ENCODE data around the gene ZBTB16. TPM values are rescaled to one million over a fixed set of nuclear protein-coding genes. Genes with fewer than 3 reads are reported as not detected.

The ZBTB16 gene
- total RNA-seq, 1 experiment from 2014 or later: 0.21 TPM

GRCh38 chr11:114123692-114124330 lies 64.3 kb downstream of the ZBTB16 start:
- H3K4me3 ChIP-seq (ENCODE audit: low read depth in 2 of 2, low read length in 2 of 2): no peak overlapping the region
- peaks cover 26% of the 10 kb centered on the region for H3K27me3 ChIP-seq (ENCODE audit: control insufficient read depth, insufficient read depth, low read length)
- no peaks in the 10 kb centered on the region for H3K36me3 ChIP-seq (ENCODE audit: control insufficient read depth, insufficient read depth, low read length)
- no peaks in the 10 kb centered on the region for H3K9me3 ChIP-seq (ENCODE audit: control insufficient read depth, insufficient read depth, low read depth, low read length)
- in situ Hi-C loops (cut with HindIII; ENCODE audit: low pct_unique_long_range_greater_than_20kb, low sequenced_read_pairs) (no loop called here), intact Hi-C loops (cut with micrococcal nuclease; ENCODE audit: unreplicated experiment) (no loop called here)
- no peak overlapping the region for H3K27ac ChIP-seq (ENCODE audit: low read length)
- ChIA-PET CTCF (no interaction called here), POLR2A (no interaction called here)
- no TSS peak for BruUV-seq (replicated peaks)
- TF ChIP-seq REST (IDR thresholded peaks at IDR 0.05; ENCODE audit: insufficient read depth in 1 of 2, low read depth in 2 of 2, low read length in 1 of 2) (no peak), CTCF (IDR thresholded peaks at IDR 0.05) (no peak), POLR2AphosphoS5 (IDR thresholded peaks at IDR 0.05; ENCODE audit: low read depth, low read length) (no peak), TCF7L2 (IDR thresholded peaks at IDR 0.05; ENCODE audit: low read depth, low read length) (no peak), SIN3A (IDR thresholded peaks at IDR 0.05; ENCODE audit: borderline replicate concordance, insufficient read depth, low read depth, low read length) (no peak)
- DNase-seq (ENCODE audit: low read depth, low spot score) (no peak), ATAC-seq (no peak)
- no peaks in the 10 kb centered on the region for H3K4me1 ChIP-seq (ENCODE audit: control insufficient read depth, insufficient read depth, low read length)

GRCh38 chr11:114124601-114125144 lies 65.2 kb downstream of the ZBTB16 start:
- H3K4me1 ChIP-seq (ENCODE audit: control insufficient read depth, insufficient read depth, low read length): no peaks in the 10 kb centered on the region
- no peaks in the 10 kb centered on the region for H3K36me3 ChIP-seq (ENCODE audit: control insufficient read depth, insufficient read depth, low read length)
- intact Hi-C loops (cut with micrococcal nuclease; ENCODE audit: unreplicated experiment): no loop called here
- H3K4me3 ChIP-seq (ENCODE audit: low read depth in 2 of 2, low read length in 2 of 2): no peak overlapping the region
- ATAC-seq (no peak), DNase-seq (ENCODE audit: low read depth, low spot score) (no peak)
- BruUV-seq (replicated peaks): no TSS peak
- H3K27ac ChIP-seq (ENCODE audit: low read length): no peak overlapping the region
- ChIA-PET POLR2A (no interaction called here), CTCF (no interaction called here)
- H3K9me3 ChIP-seq (ENCODE audit: control insufficient read depth, insufficient read depth, low read depth, low read length): no peaks in the 10 kb centered on the region
- TF ChIP-seq REST (IDR thresholded peaks at IDR 0.05; ENCODE audit: insufficient read depth in 1 of 2, low read depth in 2 of 2, low read length in 1 of 2) (no peak), SIN3A (IDR thresholded peaks at IDR 0.05; ENCODE audit: borderline replicate concordance, insufficient read depth, low read depth, low read length) (no peak), POLR2AphosphoS5 (IDR thresholded peaks at IDR 0.05; ENCODE audit: low read depth, low read length) (no peak), CTCF (IDR thresholded peaks at IDR 0.05) (no peak), TCF7L2 (IDR thresholded peaks at IDR 0.05; ENCODE audit: low read depth, low read length) (no peak)
- in situ Hi-C loops (cut with HindIII; ENCODE audit: low pct_unique_long_range_greater_than_20kb, low sequenced_read_pairs): no loop called here
- H3K27me3 ChIP-seq (ENCODE audit: control insufficient read depth, insufficient read depth, low read length): peaks cover 24% of the 10 kb centered on the region

Measured in Panc1 (cell line).